Lung (tissue), 12 donors: Measurements from ENCODE around the gene LUC7L2. TPM values are rescaled to one million over a fixed set of nuclear protein-coding genes. Genes with fewer than 3 reads are reported as not detected.

Source experiments
- ATAC-seq: fragments of 200-7000 bp; cut with Tn5 transposase; one replicate; pipeline ENCODE4 v1.9.1; 2020; ENCODE audit warnings: moderate number of reproducible peaks; ENCODE audit not compliant: insufficient read depth, low FRiP score
- DNase-seq, 3 donors: peaks; one replicate each; pipeline ENCODE4 v3.0.0-alpha.2; 2013 to 2017
- H3K27ac ChIP-seq, 2 donors: one replicate each; pipeline ENCODE4 v1.5.1; 2013; ENCODE audit warnings: mild to moderate bottlenecking in 2 of 2, moderate library complexity in 2 of 2, control low read depth in 1 of 2, inconsistent platforms in 1 of 2, low read depth in 1 of 2, low read length in 1 of 2
- H3K27me3 ChIP-seq, 3 donors: one replicate each; pipeline ENCODE4 v1.5.1; 2013; ENCODE audit warnings: low read length in 2 of 3; ENCODE audit not compliant: control insufficient read depth in 3 of 3, insufficient read depth in 3 of 3
- H3K36me3 ChIP-seq, 4 donors: one replicate each; pipeline ENCODE4 v1.5.1; 2013; ENCODE audit warnings: low read length in 4 of 4, mild to moderate bottlenecking in 1 of 4, moderate library complexity in 1 of 4; ENCODE audit not compliant: control insufficient read depth in 4 of 4, insufficient read depth in 4 of 4
- H3K4me1 ChIP-seq, 5 donors: one replicate each; pipeline ENCODE4 v1.5.1; 2013; ENCODE audit warnings: low read length in 5 of 5, mild to moderate bottlenecking in 2 of 5, moderate library complexity in 1 of 5; ENCODE audit not compliant: control insufficient read depth in 5 of 5, insufficient read depth in 5 of 5
- H3K4me3 ChIP-seq: one replicate; pipeline ENCODE4 v1.5.1; 2013; ENCODE audit warnings: mild to moderate bottlenecking, control low read depth, moderate library complexity
- H3K9ac ChIP-seq, 2 donors: one replicate each; pipeline ENCODE4 v1.5.1; 2013; ENCODE audit warnings: low read length in 2 of 2, control low read depth in 1 of 2; ENCODE audit not compliant: insufficient read depth in 1 of 2
- H3K9me3 ChIP-seq, 4 donors: one replicate each; pipeline ENCODE4 v1.5.1; 2013; ENCODE audit warnings: low read length in 3 of 4, mild to moderate bottlenecking in 1 of 4, moderate library complexity in 1 of 4; ENCODE audit not compliant: control insufficient read depth in 4 of 4, insufficient read depth in 3 of 4
- WGBS, 2 donors: extraction: QIAGEN DNeasy Blood & Tissue Kit; methylation state at CpG; one replicate each; pipeline ENCODE4 v1.1.7; 2013; 5-methylcytosine and 5-hydroxymethylcytosine counted together
- polyA plus RNA-seq, 2 donors: library from polyadenylated mRNA; stranded (reverse); fragments of 200-250 nt; gene quantifications; one replicate each; pipeline ENCODE4 v1.2.1, GENCODE V29; 2013
- total RNA-seq, 2 donors: library from RNA; depleted of rRNA in 1 of 2; stranded (reverse); fragments of >200 nt in 1 of 2; gene quantifications; one replicate each; pipeline ENCODE4 v1.2.1, GENCODE V29; 2014 to 2021
- TF ChIP-seq, protein P1 (sequence below): IDR thresholded peaks from 2 replicates; pipeline ENCODE4 v1.5.1; 2012; ENCODE audit warnings: mild to moderate bottlenecking; ENCODE audit errors: control extremely low read depth, extremely low read depth
- donor health status: control.
- donor health status: control.
- donor health status: Bipolar disorder and iron deficiency.
- donor health status: healthy.
- donor health status: DM: yes; HTN: yes; CAD: no.

Gene LUC7L2
- total and polyA plus RNA-seq, 4 donors: 35.1 to 95.4 (median 67.3) TPM

- TF ChIP-seq, protein P1, sequence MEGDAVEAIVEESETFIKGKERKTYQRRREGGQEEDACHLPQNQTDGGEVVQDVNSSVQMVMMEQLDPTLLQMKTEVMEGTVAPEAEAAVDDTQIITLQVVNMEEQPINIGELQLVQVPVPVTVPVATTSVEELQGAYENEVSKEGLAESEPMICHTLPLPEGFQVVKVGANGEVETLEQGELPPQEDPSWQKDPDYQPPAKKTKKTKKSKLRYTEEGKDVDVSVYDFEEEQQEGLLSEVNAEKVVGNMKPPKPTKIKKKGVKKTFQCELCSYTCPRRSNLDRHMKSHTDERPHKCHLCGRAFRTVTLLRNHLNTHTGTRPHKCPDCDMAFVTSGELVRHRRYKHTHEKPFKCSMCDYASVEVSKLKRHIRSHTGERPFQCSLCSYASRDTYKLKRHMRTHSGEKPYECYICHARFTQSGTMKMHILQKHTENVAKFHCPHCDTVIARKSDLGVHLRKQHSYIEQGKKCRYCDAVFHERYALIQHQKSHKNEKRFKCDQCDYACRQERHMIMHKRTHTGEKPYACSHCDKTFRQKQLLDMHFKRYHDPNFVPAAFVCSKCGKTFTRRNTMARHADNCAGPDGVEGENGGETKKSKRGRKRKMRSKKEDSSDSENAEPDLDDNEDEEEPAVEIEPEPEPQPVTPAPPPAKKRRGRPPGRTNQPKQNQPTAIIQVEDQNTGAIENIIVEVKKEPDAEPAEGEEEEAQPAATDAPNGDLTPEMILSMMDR: no peak
- Histone ChIP-seq H3K36me3 (peaks cover 4 to 15% (median 9%) of the 10 kb centered on the region in 4 donors), H3K9ac (no peak overlapping the region), H3K27me3 (no peaks in the 10 kb centered on the region), H3K4me1 (no peaks in the 10 kb centered on the region), H3K4me3 (no peak overlapping the region), H3K9me3 (no peaks in the 10 kb centered on the region), H3K27ac (no peak overlapping the region)
- WGBS, 2 donors: 74 to 81% methylated on average over 3 of the region's 3 CpGs
- no peak for DNase-seq
- ATAC-seq: no peak
Measured at GRCh38 chr7:139394540-139394939, 34.8 kb downstream of the LUC7L2 start.

- 93 to 99% methylated on average over 3 of the region's 3 CpGs for WGBS, 2 donors
- ATAC-seq (no peak), DNase-seq (no peak)
- Histone ChIP-seq H3K36me3 (peaks cover 4 to 9% (median 8%) of the 10 kb centered on the region in 4 donors), H3K4me1 (no peaks in the 10 kb centered on the region), H3K27ac (no peak overlapping the region), H3K27me3 (no peaks in the 10 kb centered on the region), H3K9ac (no peak overlapping the region), H3K9me3 (no peaks in the 10 kb centered on the region), H3K4me3 (no peak overlapping the region)
- TF ChIP-seq, protein P1: no peak
Measured at GRCh38 chr7:139396323-139396951, 36.7 kb downstream of the LUC7L2 start.

DNA sequence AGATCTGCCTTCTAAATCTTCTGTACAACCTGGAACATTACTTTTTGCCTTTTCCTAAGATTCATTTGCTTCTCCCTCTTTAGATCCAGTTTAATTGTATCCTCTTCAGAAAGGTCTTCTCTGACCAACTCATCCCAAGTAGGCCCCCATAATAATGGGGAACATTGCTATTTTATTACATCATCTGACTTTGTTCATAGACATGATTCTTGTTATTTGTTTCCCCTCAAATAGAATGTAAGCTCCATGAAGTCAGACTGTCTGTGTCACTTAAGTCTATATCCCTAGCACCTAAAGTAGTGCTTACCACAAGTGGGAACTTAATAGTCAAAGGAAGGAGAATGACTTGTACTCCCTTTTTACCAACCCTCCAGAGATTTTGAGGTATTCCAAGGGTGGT, 37.5 kb downstream of the LUC7L2 start:
- no peaks in the 10 kb centered on the region for H3K4me1 ChIP-seq
- DNase-seq (no peak), ATAC-seq (no peak)
- TF ChIP-seq, protein P1: no peak
- no peak overlapping the region for H3K9ac ChIP-seq
- H3K4me3 ChIP-seq: no peak overlapping the region
- H3K9me3 ChIP-seq: no peaks in the 10 kb centered on the region
- H3K27ac ChIP-seq: no peak overlapping the region
- peaks cover 6 to 15% (median 13%) of the 10 kb centered on the region in 4 donors for H3K36me3 ChIP-seq
- H3K27me3 ChIP-seq: no peaks in the 10 kb centered on the region

GRCh38 chr7:139403601-139404000, 43.9 kb downstream of the LUC7L2 start:
- Histone ChIP-seq H3K36me3 (peaks cover 28 to 54% (median 36%) of the 10 kb centered on the region in 4 donors), H3K4me3 (no peak overlapping the region), H3K4me1 (no peaks in the 10 kb centered on the region), H3K9me3 (no peaks in the 10 kb centered on the region), H3K27me3 (no peaks in the 10 kb centered on the region), H3K9ac (no peak overlapping the region), H3K27ac (no peak overlapping the region)
- ATAC-seq (no peak), DNase-seq (no peak)
- 93 to 94% methylated on average over 2 of the region's 2 CpGs for WGBS, 2 donors
- TF ChIP-seq, protein P1: no peak
